IPS-18c (cell line): ENCODE measurements around the gene DHRS11.

ENCODE experiments used
- H3K4me3 ChIP-seq: 2 replicates; pipeline ENCODE4 v1.7.0; 2013; ENCODE audit warnings: low read depth, mild to moderate bottlenecking, low read length, moderate library complexity; ENCODE audit not compliant: insufficient read depth
- H3K9me3 ChIP-seq: one replicate; pipeline ENCODE4 v1.6.1; 2013; ENCODE audit warnings: mild to moderate bottlenecking, low read length, moderate library complexity; ENCODE audit not compliant: control insufficient read depth, insufficient read depth

The DHRS11 gene

GRCh38 chr17:36629970-36630502 is 38.4 kb downstream of the DHRS11 start:
- no peaks in the 10 kb centered on the region for H3K9me3 ChIP-seq
- no peak overlapping the region for H3K4me3 ChIP-seq

DNA sequence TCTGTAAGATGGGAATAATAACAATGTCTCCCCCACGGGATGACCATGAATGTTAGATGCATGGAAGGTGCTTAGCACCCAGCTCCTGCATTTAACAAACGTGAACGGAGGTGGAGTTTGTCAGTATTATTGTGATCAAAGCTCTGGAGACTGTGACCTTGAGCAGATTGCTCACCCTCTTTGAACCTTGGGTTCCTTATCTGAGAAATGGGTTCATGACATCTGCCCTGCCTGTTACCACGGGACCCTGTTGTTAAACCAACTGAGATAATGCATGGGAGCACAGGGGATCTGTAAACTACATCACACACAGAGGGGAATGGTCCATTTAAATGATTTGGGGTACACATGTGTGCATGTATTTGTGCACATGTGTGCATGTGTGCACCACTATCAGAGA is 39.3 kb downstream of the DHRS11 start:
- Histone ChIP-seq H3K9me3 (no peaks in the 10 kb centered on the region), H3K4me3 (no peak overlapping the region)

DNA sequence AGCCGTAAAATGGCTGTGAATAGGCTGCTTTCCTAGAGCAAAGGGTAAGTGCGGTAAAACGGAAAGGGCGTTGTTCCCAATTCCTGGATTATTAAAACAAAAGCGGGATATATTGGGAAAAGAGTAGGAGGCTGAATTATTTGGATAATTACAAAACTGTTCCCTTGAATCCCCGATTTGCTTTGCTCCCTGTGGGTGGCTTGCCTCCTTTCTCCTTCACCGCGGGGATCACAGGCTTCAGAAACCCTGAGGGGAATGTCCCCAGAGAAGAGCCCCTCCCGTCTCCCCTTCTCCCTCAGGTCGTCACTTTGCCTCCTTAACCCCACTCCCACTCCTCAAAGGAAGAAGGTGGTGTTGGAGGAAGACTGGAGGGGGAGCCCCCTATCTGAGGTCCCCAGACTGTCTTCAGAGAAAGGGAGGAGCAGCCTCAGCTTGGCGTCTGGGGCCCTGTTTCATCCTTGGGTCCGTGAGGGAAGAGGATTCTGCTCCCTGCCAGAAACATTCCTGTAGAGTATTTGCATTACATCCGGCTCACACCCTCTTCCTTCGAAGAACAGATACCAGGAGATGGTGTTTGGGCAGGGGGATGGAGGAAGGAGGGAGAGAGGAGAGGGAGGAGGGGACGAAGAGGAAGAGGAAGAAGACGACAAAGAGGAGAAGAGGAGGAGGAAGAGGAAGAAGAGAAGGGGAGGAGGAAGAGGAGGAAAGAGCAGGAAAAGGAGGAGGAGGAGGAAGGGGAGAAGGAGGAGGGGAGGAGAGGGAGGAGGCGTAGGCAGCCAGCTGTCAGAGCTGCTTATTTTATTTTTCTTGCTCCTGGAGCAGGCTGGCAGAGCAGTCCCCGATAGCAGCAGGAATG is 41.5 kb downstream of the DHRS11 start:
- Histone ChIP-seq H3K4me3 (peak overlapping the region; percentile 29), H3K9me3 (no peaks in the 10 kb centered on the region)

DNA sequence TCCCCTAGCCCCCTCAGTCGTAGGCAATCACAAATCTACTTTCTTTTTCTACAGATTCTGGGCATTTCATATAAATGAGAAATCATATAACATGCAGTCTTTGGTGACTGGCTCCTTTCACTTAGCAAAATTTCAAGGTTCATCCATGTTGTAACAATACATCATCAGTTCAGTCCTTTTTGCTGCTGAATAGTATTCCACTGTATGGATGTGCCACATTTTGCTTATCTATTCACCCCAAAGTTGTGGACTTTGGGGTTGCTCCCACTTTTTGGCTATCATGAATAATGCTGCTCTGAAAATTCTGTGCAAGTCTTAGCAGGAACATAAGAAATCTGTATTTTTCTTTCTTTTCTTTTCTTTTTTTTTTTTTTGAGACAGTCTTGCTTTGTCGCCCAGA is 48.7 kb downstream of the DHRS11 start:
- Histone ChIP-seq H3K4me3 (no peak overlapping the region), H3K9me3 (no peaks in the 10 kb centered on the region)

GRCh38 chr17:36640836-36641235 is 49.2 kb downstream of the DHRS11 start:
- H3K4me3 ChIP-seq: no peak overlapping the region; the same call in 1 of the 2 replicates
- no peaks in the 10 kb centered on the region for H3K9me3 ChIP-seq

GRCh38 chr17:36641331-36641876 is 49.7 kb downstream of the DHRS11 start:
- Histone ChIP-seq H3K4me3 (peak overlapping the region; percentile 59), H3K9me3 (no peaks in the 10 kb centered on the region)

- H3K9me3 ChIP-seq: no peaks in the 10 kb centered on the region
- H3K4me3 ChIP-seq: peak overlapping the region; percentile 59
These were observed 50.5 kb downstream of the DHRS11 start for GRCh38 chr17:36641877-36642845.

GRCh38 chr17:36643086-36643685 is 51.5 kb downstream of the DHRS11 start:
- no peaks in the 10 kb centered on the region for H3K9me3 ChIP-seq
- H3K4me3 ChIP-seq: no peak overlapping the region

DNA sequence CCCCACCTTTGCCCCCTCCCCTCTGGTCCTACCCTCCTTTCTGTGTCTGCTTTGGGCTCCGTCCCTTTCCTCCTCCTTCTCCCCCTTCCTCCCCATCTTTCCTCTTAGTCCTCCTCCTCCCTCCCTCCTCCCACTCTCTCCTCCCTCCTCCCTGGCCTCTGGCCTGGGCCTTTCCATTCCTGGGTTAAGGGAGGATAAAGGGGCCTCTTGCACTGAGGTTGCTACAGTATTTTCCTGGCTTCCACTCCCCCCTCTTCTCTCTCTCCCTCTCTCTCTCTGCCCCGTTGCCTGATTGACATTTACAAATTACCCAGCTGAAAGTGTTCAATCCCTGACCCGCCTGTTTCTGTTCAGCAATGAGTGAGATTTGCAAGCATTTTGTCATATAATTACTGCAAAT is 53.7 kb downstream of the DHRS11 start:
- H3K4me3 ChIP-seq: 0 out of 2 replicates have a peak overlapping the region, but pooled peaks have one; percentile 3
- H3K9me3 ChIP-seq: no peaks in the 10 kb centered on the region

- no peaks in the 10 kb centered on the region for H3K9me3 ChIP-seq
- H3K4me3 ChIP-seq: no peak overlapping the region
These were observed 56.0 kb downstream of the DHRS11 start for GRCh38 chr17:36647636-36648035.

GRCh38 chr17:36650096-36650775 is 58.6 kb downstream of the DHRS11 start:
- Histone ChIP-seq H3K9me3 (no peaks in the 10 kb centered on the region), H3K4me3 (no peak overlapping the region; the same call in 1 of the 2 replicates)
